ENCODE data around the gene CAPNS1. TPM values are rescaled to one million over a fixed set of nuclear protein-coding genes. Genes with fewer than 3 reads are reported as not detected.

The CAPNS1 gene
- total RNA-seq, 4 donors from 2014 or later = 60.2 to 95.5 (median 79.2) TPM

DNA sequence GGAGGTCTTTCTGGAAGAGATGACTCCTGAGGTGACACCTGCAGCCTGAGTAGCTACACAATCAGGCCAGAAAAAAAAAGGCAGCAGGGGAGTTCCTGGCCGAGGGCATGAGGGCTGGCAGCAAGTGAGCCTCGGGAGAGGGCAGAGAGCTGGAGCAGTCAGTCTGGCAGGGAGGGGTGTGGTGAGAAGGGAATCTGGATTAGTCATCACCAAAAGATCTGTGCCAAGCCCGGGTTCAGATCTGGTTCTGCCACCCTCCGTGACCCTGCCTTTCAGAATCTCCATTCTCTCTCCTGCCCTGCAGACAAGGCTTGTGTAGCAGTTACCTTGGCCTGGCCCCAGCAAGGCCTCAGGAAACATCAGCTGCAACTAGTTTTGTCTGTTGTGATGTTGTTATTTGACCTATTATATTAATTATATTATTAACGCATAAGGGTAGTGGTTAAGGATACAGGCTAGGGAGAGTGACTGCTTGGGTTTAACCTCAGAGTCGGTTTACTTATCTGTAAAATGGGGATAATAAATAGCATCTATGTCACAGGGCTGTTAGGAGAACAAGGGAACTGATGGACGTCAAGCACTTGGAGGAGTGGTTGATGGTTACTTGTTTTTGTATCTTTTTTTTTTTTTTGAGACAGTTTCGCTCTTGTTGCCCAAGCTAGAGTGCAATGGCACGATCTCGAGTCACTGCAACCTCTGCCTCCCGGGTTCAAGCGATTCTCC lies 2.7 kb upstream of the CAPNS1 start:
- DNase-seq (ENCODE audit: low spot score in 2 of 2) = no peak

DNA sequence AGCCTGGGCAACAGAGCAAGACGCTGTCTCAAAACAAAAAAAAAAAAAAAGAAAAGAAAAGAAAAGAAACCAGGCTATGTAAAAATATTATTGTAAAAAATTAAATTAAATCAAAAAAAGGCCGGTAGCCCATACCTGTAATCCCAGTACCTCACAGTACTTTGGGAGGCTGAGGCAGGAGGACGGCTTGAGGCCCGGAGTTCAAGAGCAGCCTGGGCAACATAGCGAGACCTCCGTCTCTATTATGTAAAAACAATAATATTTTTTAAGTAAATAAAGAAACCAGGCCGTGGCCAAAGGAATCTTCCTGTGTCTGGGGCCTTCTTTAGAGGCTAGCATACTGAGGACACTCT lies 770 bp upstream of the CAPNS1 start:
- peaks cover 22% of the 10 kb centered on the region for H3K36me3 ChIP-seq
- no peak for DNase-seq (ENCODE audit: low spot score in 2 of 2)
- peak overlapping the region; percentile 97 for H3K27ac ChIP-seq
- H3K27me3 ChIP-seq = no peaks in the 10 kb centered on the region
- peaks cover 34% of the 10 kb centered on the region for H3K4me1 ChIP-seq
- 44% methylated on average over 7 of the region's 7 CpGs for WGBS
- TF ChIP-seq POLR2A (IDR thresholded peaks at IDR 0.05) = no peak
- TF ChIP-seq, protein P1, sequence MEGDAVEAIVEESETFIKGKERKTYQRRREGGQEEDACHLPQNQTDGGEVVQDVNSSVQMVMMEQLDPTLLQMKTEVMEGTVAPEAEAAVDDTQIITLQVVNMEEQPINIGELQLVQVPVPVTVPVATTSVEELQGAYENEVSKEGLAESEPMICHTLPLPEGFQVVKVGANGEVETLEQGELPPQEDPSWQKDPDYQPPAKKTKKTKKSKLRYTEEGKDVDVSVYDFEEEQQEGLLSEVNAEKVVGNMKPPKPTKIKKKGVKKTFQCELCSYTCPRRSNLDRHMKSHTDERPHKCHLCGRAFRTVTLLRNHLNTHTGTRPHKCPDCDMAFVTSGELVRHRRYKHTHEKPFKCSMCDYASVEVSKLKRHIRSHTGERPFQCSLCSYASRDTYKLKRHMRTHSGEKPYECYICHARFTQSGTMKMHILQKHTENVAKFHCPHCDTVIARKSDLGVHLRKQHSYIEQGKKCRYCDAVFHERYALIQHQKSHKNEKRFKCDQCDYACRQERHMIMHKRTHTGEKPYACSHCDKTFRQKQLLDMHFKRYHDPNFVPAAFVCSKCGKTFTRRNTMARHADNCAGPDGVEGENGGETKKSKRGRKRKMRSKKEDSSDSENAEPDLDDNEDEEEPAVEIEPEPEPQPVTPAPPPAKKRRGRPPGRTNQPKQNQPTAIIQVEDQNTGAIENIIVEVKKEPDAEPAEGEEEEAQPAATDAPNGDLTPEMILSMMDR (IDR thresholded peaks at IDR 0.05) = no peak
- TF ChIP-seq EP300 (IDR thresholded peaks at IDR 0.05) = no peak
- no peak for TF ChIP-seq POLR2AphosphoS5 (IDR thresholded peaks at IDR 0.05)
- H3K9me3 ChIP-seq = no peaks in the 10 kb centered on the region
- peak overlapping the region; percentile 86 for H3K4me3 ChIP-seq

More for the DNA sequence above, 2.7 kb upstream of the CAPNS1 start:
- WGBS = 46% methylated on average over 12 of the region's 12 CpGs
- Histone ChIP-seq H3K9me3 (no peaks in the 10 kb centered on the region), H3K4me3 (peak overlapping the region; percentile 27), H3K36me3 (peaks cover 4% of the 10 kb centered on the region), H3K27me3 (no peaks in the 10 kb centered on the region), H3K27ac (peak overlapping the region; percentile 75), H3K4me1 (peaks cover 39% of the 10 kb centered on the region)
- no peak for TF ChIP-seq POLR2A (IDR thresholded peaks at IDR 0.05)
- peak in 1 of 3 donors; percentile 52 for TF ChIP-seq POLR2AphosphoS5 (IDR thresholded peaks at IDR 0.05)

DNA sequence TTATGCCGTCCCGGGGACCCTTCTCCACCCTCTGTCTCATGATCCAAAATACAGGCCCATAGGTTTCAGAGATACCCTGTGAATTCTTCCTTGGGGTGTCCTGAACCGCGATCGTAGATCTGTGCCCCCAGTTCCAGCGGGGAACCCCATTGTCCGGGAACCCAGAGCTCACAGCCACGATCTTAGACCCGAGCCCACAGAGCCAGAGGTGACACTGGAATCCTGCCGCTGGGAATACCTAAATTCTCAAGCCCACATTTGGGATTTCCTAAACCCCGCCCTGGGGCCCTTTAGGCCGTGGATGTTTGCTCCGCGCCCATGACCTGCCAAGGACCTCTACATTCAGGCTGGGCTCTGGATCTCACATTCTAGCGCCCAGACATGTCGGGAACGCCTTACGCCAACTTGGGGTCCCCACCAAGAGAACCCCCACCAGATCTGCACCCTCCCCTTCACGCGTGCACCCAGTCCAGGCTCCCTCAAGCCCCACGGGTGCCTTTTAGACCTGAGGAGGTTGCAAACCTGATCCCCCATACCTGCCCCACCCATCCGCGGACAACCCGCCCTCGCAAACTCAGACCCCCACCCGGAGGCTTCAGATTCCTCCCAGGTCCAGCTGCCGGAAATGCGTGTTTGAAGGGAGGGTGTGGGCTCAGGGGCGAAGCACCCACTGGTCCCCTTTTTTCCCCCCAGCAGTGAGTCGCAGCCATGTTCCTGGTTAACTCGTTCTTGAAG lies 605 bp downstream of the CAPNS1 start:
- Histone ChIP-seq H3K27ac (peak overlapping the region; percentile 97), H3K36me3 (peaks cover 35% of the 10 kb centered on the region), H3K27me3 (no peaks in the 10 kb centered on the region), H3K4me1 (peaks cover 34% of the 10 kb centered on the region), H3K4me3 (peak overlapping the region; percentile 86), H3K9me3 (no peaks in the 10 kb centered on the region)
- DNase-seq (ENCODE audit: low spot score in 2 of 2) = peak; percentile 81 to 85
- WGBS = 3% methylated on average over 5 of the region's 31 CpGs
- TF ChIP-seq, protein P1 (IDR thresholded peaks at IDR 0.05) = no peak
- TF ChIP-seq EP300 (IDR thresholded peaks at IDR 0.05) = no peak

GRCh38 chr19:36141039-36141927 lies 1.4 kb downstream of the CAPNS1 start:
- TF ChIP-seq EP300 (IDR thresholded peaks at IDR 0.05) (no peak), POLR2A (IDR thresholded peaks at IDR 0.05) (no peak)
- TF ChIP-seq, protein P1 (IDR thresholded peaks at IDR 0.05) = no peak

DNA sequence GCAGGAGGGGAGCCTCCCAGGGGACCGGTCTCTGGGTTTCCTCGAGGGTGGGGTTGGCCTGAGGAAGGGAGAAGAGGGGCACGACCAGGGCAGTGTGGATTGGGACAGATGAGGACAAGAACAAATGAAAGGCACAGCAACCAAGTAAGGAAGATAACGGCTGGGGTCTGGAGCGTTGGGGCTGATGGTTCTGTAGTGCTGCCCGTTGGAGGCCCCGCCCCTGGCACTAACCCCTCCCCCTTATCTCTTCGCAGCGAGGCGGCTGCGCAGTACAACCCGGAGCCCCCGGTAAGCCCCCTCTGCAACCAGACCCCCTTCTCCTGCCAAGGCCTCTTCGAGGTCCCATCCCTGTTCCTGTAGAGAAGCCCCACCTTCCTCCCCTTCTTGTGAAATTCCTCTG lies 2.2 kb downstream of the CAPNS1 start:
- Histone ChIP-seq H3K4me3 (no peak overlapping the region), H3K27me3 (no peaks in the 10 kb centered on the region), H3K4me1 (peaks cover 21% of the 10 kb centered on the region), H3K9me3 (no peaks in the 10 kb centered on the region), H3K27ac (no peak overlapping the region), H3K36me3 (peaks cover 51% of the 10 kb centered on the region)
- no peak for DNase-seq (ENCODE audit: low spot score in 2 of 2)
- TF ChIP-seq, protein P1 (IDR thresholded peaks at IDR 0.05) = no peak
- TF ChIP-seq POLR2A (IDR thresholded peaks at IDR 0.05) = no peak
- TF ChIP-seq EP300 (IDR thresholded peaks at IDR 0.05) = no peak
- no peak for TF ChIP-seq POLR2AphosphoS5 (IDR thresholded peaks at IDR 0.05)
- 88% methylated on average over 12 of the region's 14 CpGs for whole genome bisulfite sequencing

More at GRCh38 chr19:36141039-36141927, 1.4 kb downstream of the CAPNS1 start:
- DNase-seq (ENCODE audit: low spot score in 2 of 2) = peak; percentile 94
- Histone ChIP-seq H3K9me3 (no peaks in the 10 kb centered on the region), H3K4me1 (peaks cover 29% of the 10 kb centered on the region), H3K4me3 (peak overlapping the region; percentile 86), H3K27me3 (no peaks in the 10 kb centered on the region), H3K27ac (peak overlapping the region; percentile 97), H3K36me3 (peaks cover 43% of the 10 kb centered on the region)
- WGBS = 26% methylated on average over 29 of the region's 42 CpGs

Measured in suprapubic skin (tissue), 4 donors.